ENCODE results near the gene ARMC2. TPM values are rescaled to one million over a fixed set of nuclear protein-coding genes. Genes with fewer than 3 reads are reported as not detected.

The ARMC2 gene
- total RNA-seq, 1 donor from 2014 or later = 10.1 TPM

GRCh38 chr6:108999428-108999827, 151.2 kb downstream of the ARMC2 start:
- no peaks in the 10 kb centered on the region for H3K36me3 Mint-ChIP-seq (ENCODE audit: low read depth)
- H3K27me3 Mint-ChIP-seq (ENCODE audit: low read depth) = no peaks in the 10 kb centered on the region
- no peak overlapping the region for H3K27ac Mint-ChIP-seq (ENCODE audit: unreplicated experiment)
- TF ChIP-seq CTCF (conservative IDR thresholded peaks at IDR 0.05) = no peak
- no peaks in the 10 kb centered on the region for H3K4me1 Mint-ChIP-seq
- no peak overlapping the region for H3K4me3 Mint-ChIP-seq
- no peak for DNase-seq (ENCODE audit: low read depth, low spot score)
- H3K9me3 Mint-ChIP-seq = no peaks in the 10 kb centered on the region

- no peak for DNase-seq (ENCODE audit: low read depth, low spot score)
- H3K4me3 Mint-ChIP-seq = no peak overlapping the region
- H3K27ac Mint-ChIP-seq (ENCODE audit: unreplicated experiment) = no peak overlapping the region
- H3K9me3 Mint-ChIP-seq = no peaks in the 10 kb centered on the region
- H3K4me1 Mint-ChIP-seq = no peaks in the 10 kb centered on the region
- H3K36me3 Mint-ChIP-seq (ENCODE audit: low read depth) = no peaks in the 10 kb centered on the region
- no peak for TF ChIP-seq CTCF (conservative IDR thresholded peaks at IDR 0.05)
- H3K27me3 Mint-ChIP-seq (ENCODE audit: low read depth) = no peaks in the 10 kb centered on the region
These were observed 152.1 kb downstream of the ARMC2 start for GRCh38 chr6:109000289-109000688.

GRCh38 chr6:109001291-109001894, 153.2 kb downstream of the ARMC2 start:
- Mint-ChIP-seq H3K4me1 (no peaks in the 10 kb centered on the region), H3K36me3 (ENCODE audit: low read depth) (no peaks in the 10 kb centered on the region), H3K9me3 (no peaks in the 10 kb centered on the region), H3K27ac (ENCODE audit: unreplicated experiment) (no peak overlapping the region), H3K4me3 (no peak overlapping the region), H3K27me3 (ENCODE audit: low read depth) (no peaks in the 10 kb centered on the region)
- TF ChIP-seq CTCF (conservative IDR thresholded peaks at IDR 0.05) = no peak
- DNase-seq (ENCODE audit: low read depth, low spot score) = no peak

- Mint-ChIP-seq H3K4me3 (no peak overlapping the region), H3K9me3 (no peaks in the 10 kb centered on the region), H3K36me3 (ENCODE audit: low read depth) (no peaks in the 10 kb centered on the region), H3K27ac (ENCODE audit: unreplicated experiment) (no peak overlapping the region), H3K4me1 (no peaks in the 10 kb centered on the region), H3K27me3 (ENCODE audit: low read depth) (peaks cover 7% of the 10 kb centered on the region)
- no peak for DNase-seq (ENCODE audit: low read depth, low spot score)
- no peak for TF ChIP-seq CTCF (conservative IDR thresholded peaks at IDR 0.05)
These were observed 154.0 kb downstream of the ARMC2 start for GRCh38 chr6:109002051-109002697.

GRCh38 chr6:109002882-109003281, 154.7 kb downstream of the ARMC2 start:
- Mint-ChIP-seq H3K36me3 (ENCODE audit: low read depth) (no peaks in the 10 kb centered on the region), H3K4me1 (peaks cover 2% of the 10 kb centered on the region), H3K27ac (ENCODE audit: unreplicated experiment) (no peak overlapping the region), H3K27me3 (ENCODE audit: low read depth) (peaks cover 11% of the 10 kb centered on the region), H3K4me3 (no peak overlapping the region), H3K9me3 (no peaks in the 10 kb centered on the region)
- no peak for TF ChIP-seq CTCF (conservative IDR thresholded peaks at IDR 0.05)
- no peak for DNase-seq (ENCODE audit: low read depth, low spot score)

All from neural crest cell (in vitro differentiated cells).